Measurements from ENCODE around the gene CCDC137. TPM values are rescaled to one million over a fixed set of nuclear protein-coding genes. Genes with fewer than 3 reads are reported as not detected.

Gene CCDC137
- total RNA-seq, 1 experiment from 2014 or later: 21.7 TPM

DNA sequence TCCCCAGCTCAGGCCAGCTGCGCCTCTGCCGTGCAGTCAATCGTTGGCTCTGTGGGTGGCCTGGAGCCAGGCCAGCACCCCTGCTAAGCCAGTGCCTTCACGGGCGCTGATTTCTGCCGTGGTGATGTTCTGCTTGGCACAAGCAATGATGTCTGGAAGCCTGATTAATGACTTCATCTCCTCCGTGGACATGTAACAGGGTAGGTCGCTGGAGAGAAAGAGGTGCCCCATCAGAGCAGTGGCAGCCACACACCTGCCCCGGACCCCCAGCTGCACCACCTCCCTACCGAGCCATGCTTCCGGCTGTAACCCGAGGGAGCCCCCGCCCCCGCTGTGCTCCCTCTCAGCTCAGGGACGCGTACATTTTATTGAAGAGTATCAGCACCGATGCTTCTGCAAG is 15.1 kb downstream of the CCDC137 start:
- DNase-seq (ENCODE audit: extremely low read depth, low read depth): no peak

DNA sequence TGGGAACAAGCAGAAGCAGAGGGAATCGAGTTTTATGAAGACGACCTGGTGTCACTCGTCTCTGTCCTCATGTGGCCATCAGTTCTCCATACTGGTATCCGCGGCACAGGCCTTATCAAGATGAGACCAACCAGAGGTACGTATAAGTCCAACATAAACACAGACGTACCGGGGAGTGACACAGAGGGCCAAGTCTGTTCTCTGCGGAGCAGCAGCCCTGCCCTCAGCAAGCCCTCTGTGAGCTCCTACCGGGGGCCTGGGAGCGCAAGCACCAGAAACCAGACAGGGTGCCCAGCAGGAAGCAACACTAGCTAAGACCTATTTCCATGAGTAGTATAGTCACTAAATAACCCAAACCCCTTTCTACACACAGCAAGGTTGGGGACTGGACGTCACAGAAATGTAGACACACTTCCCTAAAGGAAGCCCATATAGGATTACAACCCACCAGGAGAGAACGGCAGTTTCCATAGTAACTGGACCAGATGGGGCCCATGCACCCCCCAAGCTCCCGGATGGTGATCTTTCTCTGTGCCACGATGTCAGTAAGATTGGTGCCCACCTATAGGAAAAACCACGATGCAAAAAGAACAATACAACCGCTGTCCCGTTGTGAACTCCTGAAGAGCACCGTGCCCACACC is 16.1 kb downstream of the CCDC137 start:
- DNase-seq (ENCODE audit: extremely low read depth, low read depth): no peak

DNA sequence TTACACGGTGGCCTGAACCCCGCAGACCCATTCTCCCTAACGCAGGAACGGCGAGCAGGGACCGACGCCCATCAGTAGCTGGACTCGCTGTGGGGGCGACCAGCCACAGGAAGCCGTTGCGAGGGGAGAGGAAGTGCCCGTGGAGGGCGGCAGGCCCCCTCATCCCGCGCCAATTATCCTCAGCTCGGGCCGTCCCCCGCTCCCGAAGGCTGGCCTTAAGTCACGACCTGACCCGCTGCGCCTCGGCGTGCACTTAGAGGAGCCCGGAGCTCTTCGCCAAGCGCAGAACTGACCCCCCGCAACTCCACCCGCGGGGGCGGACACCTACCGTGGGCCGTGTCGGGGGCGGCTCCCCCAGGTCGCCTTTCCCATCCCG is 16.7 kb downstream of the CCDC137 start:
- DNase-seq (ENCODE audit: extremely low read depth, low read depth): no peak

DNA sequence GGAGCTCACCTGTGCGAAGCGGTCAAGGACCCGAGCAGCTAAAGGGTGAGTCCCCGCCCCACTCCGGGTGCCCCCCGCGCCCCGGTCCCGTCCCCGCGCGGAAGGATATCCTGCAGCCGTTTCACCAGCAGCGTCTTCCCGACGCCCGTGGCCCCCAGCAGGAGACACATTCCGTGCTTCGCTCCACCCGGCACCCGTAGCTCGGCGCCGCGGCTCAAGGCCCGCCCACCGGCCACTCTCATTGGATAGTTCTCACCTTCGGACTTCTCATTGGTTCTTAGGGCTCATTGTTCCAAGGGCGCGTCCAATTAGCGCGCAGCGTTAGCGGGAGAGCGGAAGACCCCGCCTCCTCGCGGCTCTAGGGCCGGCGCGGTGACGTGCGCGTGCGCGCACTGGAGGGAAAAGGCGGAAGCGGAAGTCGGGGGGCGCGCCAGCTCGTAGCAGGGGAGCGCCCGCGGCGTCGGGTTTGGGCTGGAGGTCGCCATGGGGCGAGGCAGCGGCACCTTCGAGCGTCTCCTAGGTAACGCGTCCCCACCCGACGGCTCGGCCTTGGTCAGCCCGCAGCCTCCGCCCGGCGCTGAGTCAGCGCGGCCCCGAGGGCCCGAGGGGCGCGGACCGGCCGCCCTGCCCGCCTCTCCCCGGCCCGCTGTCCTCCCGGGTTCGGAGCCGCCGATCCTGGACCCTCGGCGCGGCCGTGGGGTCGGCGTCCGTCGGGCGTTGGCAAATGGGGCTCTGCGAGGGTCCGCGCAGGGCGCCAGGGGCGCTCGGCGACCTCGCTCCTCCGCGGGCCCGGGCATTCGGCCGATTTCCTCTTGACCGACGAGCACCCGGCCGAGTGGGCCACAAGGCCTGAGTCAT is 17.3 kb downstream of the CCDC137 start, which contains the start of the genes ARL16 and HGS:
ARL16 (minus strand) TSS at position 214 of the 858 bp plus-strand sequence; CDS start at position 170, 44 bp downstream.
HGS (plus strand) TSS at position 428 of the 858 bp plus-strand sequence; CDS start at position 484, 56 bp downstream.
- peak; percentile 99 for DNase-seq (ENCODE audit: extremely low read depth, low read depth)

DNA sequence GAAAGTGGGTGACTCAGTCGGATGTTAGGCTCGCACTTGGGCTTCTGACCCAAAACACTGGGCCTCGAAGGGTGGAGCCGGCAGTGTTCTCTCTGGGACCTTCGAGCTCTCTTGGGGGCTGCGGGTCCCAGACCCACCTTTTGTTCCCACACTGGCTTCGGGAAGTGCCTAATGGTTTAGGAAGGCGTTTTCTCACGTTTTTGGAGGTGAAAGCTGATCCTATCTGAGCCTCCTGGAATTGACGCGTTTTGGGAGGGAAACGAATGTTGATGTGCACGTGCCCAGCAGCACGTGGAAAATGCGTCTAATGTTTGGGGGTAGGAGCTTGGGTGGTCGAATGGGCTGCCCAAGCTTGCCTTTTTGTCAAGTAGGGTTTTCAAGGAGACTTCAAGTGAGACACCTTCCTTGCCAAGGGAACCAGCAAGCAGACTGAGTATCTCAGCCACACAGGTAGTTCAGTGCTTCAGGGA is 17.9 kb downstream of the CCDC137 start:
- peak; percentile 32 for DNase-seq (ENCODE audit: extremely low read depth, low read depth)

DNA sequence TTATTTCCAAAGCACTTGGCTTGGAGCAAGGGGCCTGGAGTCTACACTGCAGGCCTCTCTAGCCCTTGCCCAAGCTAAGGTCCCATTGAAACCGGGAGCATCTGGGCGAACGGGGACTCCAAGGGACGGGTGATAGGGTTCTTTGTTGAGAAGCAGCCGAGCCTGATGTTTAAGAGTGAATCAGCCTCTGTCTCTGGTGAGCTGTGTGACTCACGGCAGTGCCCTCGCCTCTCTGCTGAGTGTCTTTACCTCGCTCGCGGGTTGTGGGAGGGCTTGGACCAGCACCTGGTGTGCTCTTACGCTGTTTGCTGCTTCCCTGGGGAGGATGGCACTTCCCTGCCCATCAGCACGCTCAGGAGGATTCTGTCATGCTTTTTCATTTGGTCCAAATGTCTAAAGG is 18.6 kb downstream of the CCDC137 start:
- no peak for DNase-seq (ENCODE audit: extremely low read depth, low read depth)

DNA sequence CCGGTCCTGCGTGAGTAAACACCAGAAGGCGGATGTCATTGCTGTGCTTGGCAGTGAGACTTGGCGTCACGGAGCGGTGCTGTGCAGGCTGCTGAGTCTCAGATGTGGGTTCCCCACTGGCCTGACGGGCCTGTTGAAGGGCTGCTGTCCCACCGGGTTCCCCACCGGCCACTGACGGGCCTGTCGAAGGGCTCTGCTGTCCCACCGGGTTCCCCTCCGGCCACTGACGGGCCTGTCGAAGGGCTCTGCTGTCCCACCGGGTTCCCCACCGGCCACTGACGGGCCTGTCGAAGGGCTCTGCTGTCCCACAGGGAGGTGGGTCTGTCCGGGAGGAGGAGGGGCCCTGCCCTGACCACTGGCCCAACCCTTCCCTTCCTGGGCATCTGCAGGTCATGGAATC is 20.1 kb downstream of the CCDC137 start:
- no peak for DNase-seq (ENCODE audit: extremely low read depth, low read depth)

DNA sequence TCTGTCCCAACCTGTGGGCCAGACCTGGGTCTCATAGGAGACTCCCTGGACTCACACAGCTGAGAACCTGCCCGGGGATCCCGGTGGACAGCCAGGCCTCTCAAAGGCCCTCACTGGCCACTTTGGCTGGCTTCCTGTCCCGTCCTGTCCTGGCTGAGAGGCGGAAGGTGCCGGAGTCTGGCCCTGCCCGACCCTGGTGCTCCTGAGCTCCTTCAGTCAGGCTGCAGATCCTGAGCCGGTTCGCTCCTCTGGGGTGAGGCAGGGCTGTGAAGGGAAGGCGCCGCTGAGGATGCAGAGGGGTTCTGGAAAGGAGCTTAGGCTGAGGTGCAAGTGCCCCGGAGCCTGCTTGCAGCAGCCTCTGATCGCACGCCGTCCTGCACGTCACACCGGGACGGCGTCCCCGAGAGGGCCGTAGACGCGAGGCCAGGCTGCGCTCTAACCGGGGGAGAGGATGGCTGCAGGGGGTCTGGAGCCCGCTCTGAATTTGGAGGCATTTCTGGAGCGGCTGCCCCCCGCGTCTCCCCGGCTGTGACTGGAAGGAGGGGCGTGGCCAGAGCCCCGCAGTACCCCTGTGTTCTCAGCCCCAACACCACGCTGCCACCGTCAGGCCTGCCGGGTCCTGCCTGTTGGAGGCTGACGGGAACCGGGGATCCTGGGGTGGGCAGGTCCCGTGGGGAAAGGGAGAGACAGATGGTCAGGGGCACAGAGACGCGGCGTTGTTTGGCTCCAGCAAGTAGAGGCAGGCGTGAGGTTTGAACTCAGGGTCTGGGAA is 21.4 kb downstream of the CCDC137 start:
- no peak for DNase-seq (ENCODE audit: extremely low read depth, low read depth)

DNA sequence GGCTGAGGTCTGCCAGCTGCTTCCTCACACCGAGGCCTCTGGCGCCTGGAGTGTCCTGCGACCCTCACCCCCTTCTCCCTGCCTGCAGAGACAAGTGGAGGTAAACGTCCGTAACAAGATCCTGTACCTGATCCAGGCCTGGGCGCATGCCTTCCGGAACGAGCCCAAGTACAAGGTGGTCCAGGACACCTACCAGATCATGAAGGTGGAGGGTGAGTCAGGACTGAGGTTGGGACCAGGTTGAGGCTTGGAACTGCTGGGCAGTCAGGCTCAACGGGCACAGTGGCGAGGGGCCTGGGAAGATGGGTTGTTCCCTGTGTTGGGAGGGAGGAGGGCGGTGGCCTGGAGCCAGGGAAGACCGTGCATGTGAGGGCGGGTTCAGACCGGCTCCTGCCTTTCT is 22.1 kb downstream of the CCDC137 start:
- DNase-seq (ENCODE audit: extremely low read depth, low read depth): no peak

DNA sequence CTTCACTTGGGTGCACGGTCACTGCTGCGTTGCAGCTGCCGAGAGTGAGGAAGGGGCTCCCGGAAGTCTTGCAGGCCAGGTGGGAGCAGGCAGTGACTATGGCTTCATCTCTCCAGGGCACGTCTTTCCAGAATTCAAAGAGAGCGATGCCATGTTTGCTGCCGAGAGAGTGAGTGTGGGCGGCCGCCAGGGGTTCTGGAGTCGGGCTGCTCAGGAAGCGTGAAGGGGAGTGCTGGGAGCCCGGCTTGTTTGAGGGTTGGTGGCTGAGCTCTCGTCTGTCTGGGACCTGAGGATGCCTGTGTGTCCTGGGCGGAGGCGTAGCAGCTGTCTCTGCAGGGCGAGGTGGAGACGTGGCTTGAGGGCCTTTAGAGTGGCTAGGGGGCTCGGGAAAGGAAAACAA is 23.5 kb downstream of the CCDC137 start:
- DNase-seq (ENCODE audit: extremely low read depth, low read depth): no peak

DNA sequence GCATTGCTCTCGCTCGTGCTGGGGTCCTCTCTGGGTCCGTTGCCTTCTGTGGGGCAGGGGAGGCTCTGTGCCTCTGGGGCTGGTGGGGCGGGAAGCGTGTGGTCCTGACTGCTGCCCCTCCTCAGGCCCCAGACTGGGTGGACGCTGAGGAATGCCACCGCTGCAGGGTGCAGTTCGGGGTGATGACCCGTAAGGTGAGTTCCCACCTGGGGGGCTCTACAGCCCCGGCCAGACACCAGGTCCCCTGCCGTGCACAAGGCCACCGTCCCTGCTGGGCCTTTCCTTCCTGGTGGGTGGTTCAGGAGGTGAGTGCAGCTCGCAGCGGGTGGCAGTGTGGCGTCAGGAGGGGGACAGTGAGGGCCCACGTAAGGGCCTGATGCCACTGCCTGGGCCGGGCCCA is 24.0 kb downstream of the CCDC137 start:
- DNase-seq (ENCODE audit: extremely low read depth, low read depth): no peak

DNA sequence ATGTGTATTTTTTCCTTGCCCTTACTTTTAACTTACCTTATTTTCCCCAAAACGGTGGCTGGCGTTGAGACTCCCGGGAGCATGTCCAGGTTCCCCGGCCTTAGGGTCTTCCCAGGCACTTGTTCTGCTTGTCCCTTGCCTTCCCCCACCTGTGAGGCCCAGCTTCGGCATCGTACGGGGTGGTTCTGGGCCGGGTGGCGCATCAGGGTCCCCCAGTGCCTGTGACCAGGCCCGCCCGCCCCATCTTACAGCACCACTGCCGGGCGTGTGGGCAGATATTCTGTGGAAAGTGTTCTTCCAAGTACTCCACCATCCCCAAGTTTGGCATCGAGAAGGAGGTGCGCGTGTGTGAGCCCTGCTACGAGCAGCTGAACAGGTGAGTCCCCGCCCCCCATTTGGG is 24.7 kb downstream of the CCDC137 start:
- no peak for DNase-seq (ENCODE audit: extremely low read depth, low read depth)

DNA sequence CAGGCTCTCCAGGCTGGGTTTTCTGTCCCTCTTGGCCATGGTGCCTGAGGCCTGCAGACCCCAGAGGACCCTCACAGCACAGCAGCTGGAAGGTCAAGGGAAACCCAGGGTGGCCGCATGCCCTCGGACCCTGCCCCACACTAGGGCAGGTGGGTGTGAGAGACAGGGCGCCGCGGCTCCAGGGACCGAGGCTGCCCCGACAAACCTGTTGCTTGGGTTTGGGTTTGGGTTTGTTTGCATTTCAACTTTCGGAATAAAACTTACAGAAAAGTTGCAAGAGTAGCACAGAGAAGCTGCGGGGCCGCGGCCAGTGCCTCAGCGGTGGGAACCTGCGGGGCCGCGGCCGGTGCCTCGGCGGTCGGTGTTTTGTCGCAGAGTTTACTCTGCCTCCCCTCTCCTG is 25.1 kb downstream of the CCDC137 start:
- no peak for DNase-seq (ENCODE audit: extremely low read depth, low read depth)

DNA sequence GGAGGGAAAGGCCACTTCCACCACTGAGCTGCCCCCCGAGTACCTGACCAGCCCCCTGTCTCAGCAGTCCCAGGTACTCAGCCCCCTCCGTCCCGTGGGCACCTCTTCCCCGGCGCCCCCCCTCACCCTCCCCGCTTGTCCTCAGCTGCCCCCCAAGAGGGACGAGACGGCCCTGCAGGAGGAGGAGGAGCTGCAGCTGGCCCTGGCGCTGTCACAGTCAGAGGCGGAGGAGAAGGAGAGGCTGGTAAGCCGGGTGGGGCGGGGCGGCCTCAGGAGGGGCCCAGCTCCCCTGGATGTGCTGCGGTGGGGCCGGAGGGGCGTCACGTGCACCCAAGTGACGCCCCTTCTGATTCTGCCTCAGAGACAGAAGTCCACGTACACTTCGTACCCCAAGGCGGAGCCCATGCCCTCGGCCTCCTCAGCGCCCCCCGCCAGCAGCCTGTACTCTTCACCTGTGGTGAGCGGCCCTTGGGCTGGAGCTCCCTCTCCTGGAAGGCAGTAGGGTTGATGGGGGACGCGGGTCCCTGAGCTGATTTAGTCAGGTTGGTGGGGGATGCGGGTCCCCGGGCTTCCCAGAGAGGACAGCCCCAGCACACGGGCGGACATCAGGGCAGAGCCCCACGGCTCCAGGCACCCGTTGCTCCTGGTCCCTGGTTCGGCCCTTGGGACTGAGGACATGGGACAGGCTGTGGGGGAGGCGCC is 27.1 kb downstream of the CCDC137 start:
- DNase-seq (ENCODE audit: extremely low read depth, low read depth): no peak

DNA sequence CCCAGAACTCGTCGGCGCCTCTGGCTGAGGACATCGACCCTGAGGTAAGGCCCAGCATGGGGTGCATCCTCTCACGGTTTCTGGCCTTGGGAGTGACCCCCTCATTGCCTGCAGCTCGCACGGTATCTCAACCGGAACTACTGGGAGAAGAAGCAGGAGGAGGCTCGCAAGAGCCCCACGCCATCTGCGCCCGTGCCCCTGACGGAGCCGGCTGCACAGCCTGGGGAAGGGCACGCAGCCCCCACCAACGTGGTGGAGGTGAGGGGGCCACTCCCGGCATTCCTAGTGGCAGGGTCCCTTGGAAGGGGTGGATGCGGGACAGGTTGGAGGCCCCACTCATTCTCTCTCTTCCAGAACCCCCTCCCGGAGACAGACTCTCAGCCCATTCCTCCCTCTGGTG is 28.3 kb downstream of the CCDC137 start:
- no peak for DNase-seq (ENCODE audit: extremely low read depth, low read depth)

DNA sequence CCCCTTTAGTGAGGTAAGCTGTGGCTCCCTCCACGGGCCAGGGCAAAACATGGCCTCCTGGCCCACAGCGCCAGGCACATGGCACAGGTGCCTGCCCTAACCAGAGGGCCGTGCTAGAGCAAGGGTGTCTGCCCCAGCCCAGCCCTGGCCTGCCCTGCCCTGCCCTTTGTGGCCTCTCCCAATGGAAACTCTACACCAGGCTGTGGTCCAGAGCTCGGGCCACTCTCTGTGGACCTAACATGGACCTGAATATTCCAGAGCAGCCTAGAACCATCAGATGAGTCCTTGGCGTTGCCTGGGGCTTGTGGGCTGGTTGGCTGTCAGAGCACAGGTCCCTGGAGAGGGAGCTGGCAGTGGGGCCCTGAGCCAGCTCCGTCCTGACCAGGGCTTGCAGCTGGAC is 28.7 kb downstream of the CCDC137 start:
- DNase-seq (ENCODE audit: extremely low read depth, low read depth): no peak

DNA sequence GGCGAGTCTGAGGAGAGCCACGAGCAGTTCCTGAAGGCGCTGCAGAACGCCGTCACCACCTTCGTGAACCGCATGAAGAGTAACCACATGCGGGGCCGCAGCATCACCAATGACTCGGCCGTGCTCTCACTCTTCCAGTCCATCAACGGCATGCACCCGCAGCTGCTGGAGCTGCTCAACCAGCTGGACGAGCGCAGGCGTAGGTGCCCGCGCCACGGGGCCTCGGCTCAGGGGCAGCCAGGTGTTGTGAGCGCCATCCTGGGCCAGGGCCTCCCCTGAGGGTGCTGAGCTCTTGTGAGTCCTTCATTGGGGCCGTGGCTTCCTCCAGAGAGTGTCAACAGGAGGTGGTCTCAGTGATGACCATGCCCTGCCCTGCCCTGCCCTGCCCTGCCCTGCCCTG is 29.3 kb downstream of the CCDC137 start:
- no peak for DNase-seq (ENCODE audit: extremely low read depth, low read depth)

DNA sequence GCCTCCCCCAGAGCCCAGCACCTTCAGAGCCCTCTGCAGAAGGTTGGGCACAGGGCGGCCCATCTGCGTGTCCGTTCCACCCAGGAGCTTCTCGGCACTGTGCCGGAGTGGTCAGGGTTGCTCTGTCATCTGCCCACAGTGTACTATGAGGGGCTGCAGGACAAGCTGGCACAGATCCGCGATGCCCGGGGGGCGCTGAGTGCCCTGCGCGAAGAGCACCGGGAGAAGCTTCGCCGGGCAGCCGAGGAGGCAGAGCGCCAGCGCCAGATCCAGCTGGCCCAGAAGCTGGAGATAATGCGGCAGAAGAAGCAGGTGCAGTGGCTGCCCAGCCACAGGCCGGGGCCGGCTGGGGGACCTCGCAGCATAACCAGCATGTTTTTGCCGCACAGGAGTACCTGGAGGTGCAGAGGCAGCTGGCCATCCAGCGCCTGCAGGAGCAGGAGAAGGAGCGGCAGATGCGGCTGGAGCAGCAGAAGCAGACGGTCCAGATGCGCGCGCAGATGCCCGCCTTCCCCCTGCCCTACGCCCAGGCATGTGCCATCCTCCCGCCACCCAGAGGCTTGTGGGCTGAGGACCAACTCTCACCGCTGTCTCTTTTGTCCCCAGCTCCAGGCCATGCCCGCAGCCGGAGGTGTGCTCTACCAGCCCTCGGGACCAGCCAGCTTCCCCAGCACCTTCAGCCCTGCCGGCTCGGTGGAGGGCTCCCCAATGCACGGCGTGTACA is 29.8 kb downstream of the CCDC137 start:
- no peak for DNase-seq (ENCODE audit: extremely low read depth, low read depth)

DNA sequence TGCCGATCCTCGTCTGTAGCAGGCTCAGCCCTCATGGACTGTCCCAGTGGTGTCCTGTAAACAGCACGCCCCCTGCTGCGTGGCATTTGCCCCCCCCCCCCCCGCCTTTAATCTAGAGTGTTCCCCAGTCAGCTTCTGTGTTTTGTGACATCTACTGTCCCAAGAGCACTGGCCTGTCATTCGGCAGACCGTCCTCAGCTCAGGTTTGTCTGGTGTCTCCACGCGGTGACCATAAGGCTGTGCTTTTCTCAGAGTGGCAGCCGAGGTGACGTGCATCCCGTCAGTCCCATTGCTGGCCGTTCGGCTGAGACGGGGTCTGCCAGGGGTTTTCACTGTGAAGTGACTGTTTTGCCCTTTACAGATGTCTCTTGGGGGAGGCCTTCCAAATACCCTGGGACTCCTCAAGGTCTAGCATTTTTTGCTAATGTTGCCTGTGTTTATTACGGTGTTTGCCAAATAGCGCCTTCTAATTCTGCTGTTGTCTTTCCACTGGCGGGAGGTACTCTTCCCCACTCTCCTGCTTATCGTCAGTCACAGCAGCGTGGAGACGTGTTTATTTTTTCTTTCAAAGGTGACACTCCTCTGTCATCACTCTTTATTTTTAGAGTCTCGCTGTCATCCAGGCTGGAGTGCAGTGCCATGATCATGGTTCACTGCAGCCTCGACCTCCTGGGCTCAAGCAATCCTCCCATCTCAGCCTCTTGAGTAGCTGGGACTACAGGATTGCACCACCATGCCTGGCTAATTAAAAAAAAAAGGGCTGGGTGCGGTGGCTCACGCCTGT is 30.9 kb downstream of the CCDC137 start:
- DNase-seq (ENCODE audit: extremely low read depth, low read depth): no peak
